ENCODE results near the gene RASSF5. TPM values are rescaled to one million over a fixed set of nuclear protein-coding genes. Genes with fewer than 3 reads are reported as not detected.
A peak's percentile ranks its signal among the peaks of the same experiment; 100 is the strongest.

Gene RASSF5
- total RNA-seq, 1 donor from 2014 or later, result 28.5 TPM

DNA sequence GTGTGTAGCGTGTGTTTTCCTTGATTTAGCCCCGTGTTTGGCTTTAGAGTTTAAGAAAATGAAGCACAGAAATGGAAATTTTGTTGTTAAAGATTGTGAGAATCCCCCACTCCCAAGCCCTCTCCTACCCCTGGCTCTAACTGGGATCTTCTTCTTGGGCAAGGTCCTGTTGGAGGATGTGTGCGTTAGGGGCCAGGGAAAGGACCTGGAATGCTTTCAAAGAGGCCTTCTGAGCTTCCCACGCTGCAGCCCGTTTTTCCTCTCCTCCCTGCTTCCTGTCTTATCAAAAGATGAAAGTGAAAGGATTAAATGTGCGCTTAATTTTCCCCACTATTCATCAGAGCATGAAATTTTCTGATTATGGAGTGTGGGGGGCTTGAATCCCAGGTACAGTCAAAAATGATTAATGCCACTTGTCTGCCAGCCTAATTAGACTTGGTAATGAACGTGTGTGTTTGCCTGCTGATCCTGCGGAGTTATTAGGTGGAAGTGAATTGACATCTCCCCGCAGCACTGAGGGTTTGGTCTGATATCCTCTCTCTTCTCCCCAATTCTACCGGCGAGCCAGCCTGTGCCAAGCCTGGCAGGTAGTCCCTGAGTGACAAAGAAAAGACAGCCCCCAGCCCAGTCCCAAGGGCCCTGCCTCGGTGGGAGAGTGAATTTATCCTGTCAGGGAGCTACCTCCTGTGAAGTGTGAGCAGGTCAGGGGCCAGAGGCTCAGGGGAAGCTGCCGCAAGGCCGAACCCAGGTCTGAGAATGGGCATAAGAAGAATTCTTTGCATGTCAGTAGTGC, 4.9 kb downstream of the RASSF5 start:
- H3K27ac ChIP-seq, result peak overlapping the region; percentile 63
- H3K36me3 ChIP-seq, result no peaks in the 10 kb centered on the region
- TF ChIP-seq POLR2AphosphoS5 (IDR thresholded peaks at IDR 0.05; ENCODE audit: insufficient read depth in 1 of 2, low read depth in 1 of 2), result no peak
- TF ChIP-seq, protein P1, sequence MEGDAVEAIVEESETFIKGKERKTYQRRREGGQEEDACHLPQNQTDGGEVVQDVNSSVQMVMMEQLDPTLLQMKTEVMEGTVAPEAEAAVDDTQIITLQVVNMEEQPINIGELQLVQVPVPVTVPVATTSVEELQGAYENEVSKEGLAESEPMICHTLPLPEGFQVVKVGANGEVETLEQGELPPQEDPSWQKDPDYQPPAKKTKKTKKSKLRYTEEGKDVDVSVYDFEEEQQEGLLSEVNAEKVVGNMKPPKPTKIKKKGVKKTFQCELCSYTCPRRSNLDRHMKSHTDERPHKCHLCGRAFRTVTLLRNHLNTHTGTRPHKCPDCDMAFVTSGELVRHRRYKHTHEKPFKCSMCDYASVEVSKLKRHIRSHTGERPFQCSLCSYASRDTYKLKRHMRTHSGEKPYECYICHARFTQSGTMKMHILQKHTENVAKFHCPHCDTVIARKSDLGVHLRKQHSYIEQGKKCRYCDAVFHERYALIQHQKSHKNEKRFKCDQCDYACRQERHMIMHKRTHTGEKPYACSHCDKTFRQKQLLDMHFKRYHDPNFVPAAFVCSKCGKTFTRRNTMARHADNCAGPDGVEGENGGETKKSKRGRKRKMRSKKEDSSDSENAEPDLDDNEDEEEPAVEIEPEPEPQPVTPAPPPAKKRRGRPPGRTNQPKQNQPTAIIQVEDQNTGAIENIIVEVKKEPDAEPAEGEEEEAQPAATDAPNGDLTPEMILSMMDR (IDR thresholded peaks at IDR 0.05), result no peak
- TF ChIP-seq POLR2A (IDR thresholded peaks at IDR 0.05), result no peak
- intact Hi-C loops (cut with DNase I), result no loop called here
- no peaks in the 10 kb centered on the region for H3K27me3 ChIP-seq
- peaks cover 57% of the 10 kb centered on the region for H3K4me1 ChIP-seq
- no peaks in the 10 kb centered on the region for H3K9me3 ChIP-seq
- no peak for DNase-seq (ENCODE audit: extremely low spot score in 2 of 2)
- H3K4me3 ChIP-seq, result no peak overlapping the region

- H3K27ac ChIP-seq, result peak overlapping the region; percentile 63
- H3K36me3 ChIP-seq, result no peaks in the 10 kb centered on the region
- peaks cover 56% of the 10 kb centered on the region for H3K4me1 ChIP-seq
- no peak overlapping the region for H3K4me3 ChIP-seq
- H3K9me3 ChIP-seq, result no peaks in the 10 kb centered on the region
- no peak for DNase-seq (ENCODE audit: extremely low spot score in 2 of 2)
- intact Hi-C loops (cut with DNase I), result no loop called here
- no peak for TF ChIP-seq POLR2AphosphoS5 (IDR thresholded peaks at IDR 0.05; ENCODE audit: insufficient read depth in 1 of 2, low read depth in 1 of 2)
- TF ChIP-seq POLR2A (IDR thresholded peaks at IDR 0.05), result no peak
- TF ChIP-seq, protein P1 (IDR thresholded peaks at IDR 0.05), result no peak
- H3K27me3 ChIP-seq, result no peaks in the 10 kb centered on the region
Observed at GRCh38 chr1:206512851-206513180, 5.5 kb downstream of the RASSF5 start.

- Histone ChIP-seq H3K27ac (peak overlapping the region; percentile 63), H3K4me3 (no peak overlapping the region), H3K27me3 (no peaks in the 10 kb centered on the region), H3K36me3 (no peaks in the 10 kb centered on the region), H3K9me3 (no peaks in the 10 kb centered on the region), H3K4me1 (peaks cover 49% of the 10 kb centered on the region)
- intact Hi-C loops (cut with DNase I), result no loop called here
- peak in 1 of 2 donors; percentile 93 for DNase-seq (ENCODE audit: extremely low spot score in 2 of 2)
- peak; percentile 63 to 79 for TF ChIP-seq POLR2AphosphoS5 (IDR thresholded peaks at IDR 0.05; ENCODE audit: insufficient read depth in 1 of 2, low read depth in 1 of 2)
- TF ChIP-seq, protein P1 (IDR thresholded peaks at IDR 0.05), result no peak
Observed at GRCh38 chr1:206513312-206514111, 6.2 kb downstream of the RASSF5 start.

DNA sequence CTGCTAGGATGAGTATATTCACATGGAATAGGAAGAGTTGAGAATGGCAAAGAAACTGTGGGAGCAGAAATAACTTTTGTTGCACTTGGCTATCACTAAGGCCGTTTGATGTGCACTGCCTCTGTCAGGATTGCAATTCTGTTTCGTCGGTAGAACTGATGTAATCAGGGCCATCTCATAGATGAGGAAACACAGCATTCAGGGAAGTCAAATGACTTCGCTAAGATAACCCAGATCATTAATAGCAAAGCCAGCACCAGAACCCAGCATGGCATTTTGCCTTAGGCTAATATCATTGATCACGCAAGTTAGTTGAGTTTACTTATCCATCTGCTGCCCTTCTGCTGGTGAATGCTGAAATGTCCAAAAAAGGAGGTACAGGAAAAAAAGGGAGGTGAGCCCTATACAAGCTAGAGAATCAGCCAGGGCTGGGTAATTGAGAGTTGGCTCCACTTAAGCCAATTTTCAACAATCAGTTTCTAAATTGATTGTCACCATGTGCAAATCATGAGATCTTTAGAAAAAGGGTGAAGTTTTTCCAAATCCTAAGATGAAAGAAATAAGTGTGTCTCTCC, 7.6 kb downstream of the RASSF5 start:
- intact Hi-C loops (cut with DNase I), result no loop called here
- no peaks in the 10 kb centered on the region for H3K27me3 ChIP-seq
- no peaks in the 10 kb centered on the region for H3K9me3 ChIP-seq
- no peak overlapping the region for H3K4me3 ChIP-seq
- H3K36me3 ChIP-seq, result no peaks in the 10 kb centered on the region
- DNase-seq (ENCODE audit: extremely low spot score in 2 of 2), result no peak
- H3K4me1 ChIP-seq, result peaks cover 39% of the 10 kb centered on the region
- TF ChIP-seq, protein P1 (IDR thresholded peaks at IDR 0.05), result no peak
- TF ChIP-seq POLR2A (IDR thresholded peaks at IDR 0.05), result no peak
- no peak overlapping the region for H3K27ac ChIP-seq

DNA sequence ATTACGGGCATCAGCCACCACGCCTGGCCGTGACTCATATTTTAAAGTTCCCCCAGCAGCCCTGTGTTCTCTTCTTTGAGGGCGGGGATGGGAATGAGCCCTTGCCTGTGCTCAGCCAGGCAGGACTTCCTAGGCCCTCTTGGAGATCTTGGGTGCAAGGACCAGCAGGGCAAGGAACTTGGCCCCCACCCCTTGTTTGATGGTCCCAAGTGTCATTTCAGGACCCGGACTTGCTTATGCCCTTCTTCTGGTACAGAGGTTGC, 9.3 kb downstream of the RASSF5 start:
- H3K27me3 ChIP-seq, result no peaks in the 10 kb centered on the region
- no peaks in the 10 kb centered on the region for H3K36me3 ChIP-seq
- H3K4me3 ChIP-seq, result no peak overlapping the region
- H3K27ac ChIP-seq, result no peak overlapping the region
- DNase-seq (ENCODE audit: extremely low spot score in 2 of 2), result no peak
- intact Hi-C loops (cut with DNase I), result no loop called here
- TF ChIP-seq POLR2AphosphoS5 (IDR thresholded peaks at IDR 0.05; ENCODE audit: insufficient read depth in 1 of 2, low read depth in 1 of 2) (no peak), POLR2A (IDR thresholded peaks at IDR 0.05) (no peak)
- TF ChIP-seq, protein P1 (IDR thresholded peaks at IDR 0.05), result no peak
- peaks cover 32% of the 10 kb centered on the region for H3K4me1 ChIP-seq
- H3K9me3 ChIP-seq, result no peaks in the 10 kb centered on the region
